ENCODE data around the gene METTL3.
A peak's percentile ranks its signal among the peaks of the same experiment; 100 is the strongest.

METTL3 gene

GRCh38 chr14:21534576-21534975 is 23.4 kb upstream of the METTL3 start:
- H3K27me3 Mint-ChIP-seq, result peaks cover 33% of the 10 kb centered on the region
- H3K36me3 Mint-ChIP-seq, result peaks cover 6% of the 10 kb centered on the region
- no peak overlapping the region for H3K27ac Mint-ChIP-seq
- no peak overlapping the region for H3K4me3 Mint-ChIP-seq
- peaks cover 9% of the 10 kb centered on the region for H3K4me1 Mint-ChIP-seq
- H3K9me3 Mint-ChIP-seq, result no peaks in the 10 kb centered on the region

- Mint-ChIP-seq H3K27me3 (peaks cover 22% of the 10 kb centered on the region), H3K4me3 (no peak overlapping the region), H3K27ac (no peak overlapping the region), H3K36me3 (peaks cover 6% of the 10 kb centered on the region), H3K4me1 (peaks cover 9% of the 10 kb centered on the region), H3K9me3 (no peaks in the 10 kb centered on the region)
These were observed 22.2 kb upstream of the METTL3 start for GRCh38 chr14:21533294-21533693.

- H3K4me1 Mint-ChIP-seq, result peaks cover 18% of the 10 kb centered on the region
- peaks cover 5% of the 10 kb centered on the region for H3K27me3 Mint-ChIP-seq
- no peaks in the 10 kb centered on the region for H3K36me3 Mint-ChIP-seq
- no peaks in the 10 kb centered on the region for H3K9me3 Mint-ChIP-seq
- no peak overlapping the region for H3K4me3 Mint-ChIP-seq
- no peak overlapping the region for H3K27ac Mint-ChIP-seq
These were observed 18.4 kb upstream of the METTL3 start for GRCh38 chr14:21529515-21529914.

- no peak overlapping the region for H3K27ac Mint-ChIP-seq
These were observed 17.5 kb upstream of the METTL3 start for GRCh38 chr14:21528381-21529348.

GRCh38 chr14:21527318-21527679 is 16.2 kb upstream of the METTL3 start:
- H3K27me3 Mint-ChIP-seq, result no peaks in the 10 kb centered on the region
- no peaks in the 10 kb centered on the region for H3K36me3 Mint-ChIP-seq

More at GRCh38 chr14:21528381-21529348, 17.5 kb upstream of the METTL3 start:
- no peak overlapping the region for H3K4me3 Mint-ChIP-seq
- H3K4me1 Mint-ChIP-seq, result peaks cover 18% of the 10 kb centered on the region
- no peaks in the 10 kb centered on the region for H3K9me3 Mint-ChIP-seq
- H3K27me3 Mint-ChIP-seq, result peaks cover 1% of the 10 kb centered on the region
- no peaks in the 10 kb centered on the region for H3K36me3 Mint-ChIP-seq

GRCh38 chr14:21526672-21527317 is 15.7 kb upstream of the METTL3 start:
- H3K27me3 Mint-ChIP-seq, result no peaks in the 10 kb centered on the region
- H3K9me3 Mint-ChIP-seq, result no peaks in the 10 kb centered on the region
- no peaks in the 10 kb centered on the region for H3K36me3 Mint-ChIP-seq
- no peak overlapping the region for H3K27ac Mint-ChIP-seq
- peaks cover 22% of the 10 kb centered on the region for H3K4me1 Mint-ChIP-seq
- H3K4me3 Mint-ChIP-seq, result peak overlapping the region; percentile 83

More at GRCh38 chr14:21527318-21527679, 16.2 kb upstream of the METTL3 start:
- peak overlapping the region; percentile 83 for H3K4me3 Mint-ChIP-seq
- peaks cover 19% of the 10 kb centered on the region for H3K4me1 Mint-ChIP-seq
- H3K27ac Mint-ChIP-seq, result no peak overlapping the region
- H3K9me3 Mint-ChIP-seq, result no peaks in the 10 kb centered on the region

GRCh38 chr14:21525962-21526671 is 15.0 kb upstream of the METTL3 start, which contains the start of gene SALL2:
SALL2 (minus strand) TSS chr14:21526346; CDS start chr14:21526127, 219 bp downstream.
- H3K27ac Mint-ChIP-seq, result peak within 1 kb of the TSS; percentile 48
- H3K27me3 Mint-ChIP-seq, result no peaks in the 10 kb centered on the region
- no peaks in the 10 kb centered on the region for H3K9me3 Mint-ChIP-seq
- H3K4me1 Mint-ChIP-seq, result peaks cover 22% of the 10 kb centered on the region
- H3K36me3 Mint-ChIP-seq, result no peaks in the 10 kb centered on the region
- H3K4me3 Mint-ChIP-seq, result peak within 1 kb of the TSS; percentile 83

- Mint-ChIP-seq H3K27me3 (no peaks in the 10 kb centered on the region), H3K27ac (peak overlapping the region; percentile 48), H3K9me3 (no peaks in the 10 kb centered on the region), H3K4me3 (peak overlapping the region; percentile 83), H3K36me3 (no peaks in the 10 kb centered on the region), H3K4me1 (peaks cover 22% of the 10 kb centered on the region)
These were observed 14.4 kb upstream of the METTL3 start for GRCh38 chr14:21525571-21525961.

GRCh38 chr14:21524575-21525490 is 13.7 kb upstream of the METTL3 start:
- peak overlapping the region; percentile 83 for H3K4me3 Mint-ChIP-seq
- peaks cover 22% of the 10 kb centered on the region for H3K4me1 Mint-ChIP-seq
- H3K27ac Mint-ChIP-seq, result no peak overlapping the region
- no peaks in the 10 kb centered on the region for H3K27me3 Mint-ChIP-seq
- H3K9me3 Mint-ChIP-seq, result no peaks in the 10 kb centered on the region
- H3K36me3 Mint-ChIP-seq, result no peaks in the 10 kb centered on the region

GRCh38 chr14:21523203-21523602 is 12.1 kb upstream of the METTL3 start:
- Mint-ChIP-seq H3K9me3 (no peaks in the 10 kb centered on the region), H3K4me3 (no peak overlapping the region), H3K4me1 (peaks cover 22% of the 10 kb centered on the region), H3K36me3 (no peaks in the 10 kb centered on the region), H3K27me3 (no peaks in the 10 kb centered on the region), H3K27ac (no peak overlapping the region)

- no peak overlapping the region for H3K4me3 Mint-ChIP-seq
These were observed 10.4 kb upstream of the METTL3 start for GRCh38 chr14:21521501-21521900.

GRCh38 chr14:21520767-21521166 is 9.6 kb upstream of the METTL3 start:
- Mint-ChIP-seq H3K4me1 (peaks cover 9% of the 10 kb centered on the region), H3K9me3 (no peaks in the 10 kb centered on the region), H3K36me3 (no peaks in the 10 kb centered on the region), H3K27ac (no peak overlapping the region), H3K27me3 (no peaks in the 10 kb centered on the region), H3K4me3 (no peak overlapping the region)

More at GRCh38 chr14:21521501-21521900, 10.4 kb upstream of the METTL3 start:
- Mint-ChIP-seq H3K4me1 (peaks cover 12% of the 10 kb centered on the region), H3K9me3 (no peaks in the 10 kb centered on the region), H3K36me3 (no peaks in the 10 kb centered on the region), H3K27me3 (no peaks in the 10 kb centered on the region), H3K27ac (no peak overlapping the region)

- H3K4me3 Mint-ChIP-seq, result no peak overlapping the region
- peaks cover 4% of the 10 kb centered on the region for H3K4me1 Mint-ChIP-seq
- no peaks in the 10 kb centered on the region for H3K27me3 Mint-ChIP-seq
- no peak overlapping the region for H3K27ac Mint-ChIP-seq
- no peaks in the 10 kb centered on the region for H3K9me3 Mint-ChIP-seq
- H3K36me3 Mint-ChIP-seq, result no peaks in the 10 kb centered on the region
These were observed 7.6 kb upstream of the METTL3 start for GRCh38 chr14:21518725-21519124.

- H3K9me3 Mint-ChIP-seq, result no peaks in the 10 kb centered on the region
- H3K4me3 Mint-ChIP-seq, result no peak overlapping the region
- H3K36me3 Mint-ChIP-seq, result peaks cover 8% of the 10 kb centered on the region
- H3K27ac Mint-ChIP-seq, result no peak overlapping the region
- peaks cover 18% of the 10 kb centered on the region for H3K4me1 Mint-ChIP-seq
- H3K27me3 Mint-ChIP-seq, result no peaks in the 10 kb centered on the region
These were observed 3.2 kb upstream of the METTL3 start for GRCh38 chr14:21514341-21514740.
